OCI-LY7 (cell line): Measurements from ENCODE around the gene MAPK8IP3.

ENCODE experiments used
- CTCF ChIP-seq: fragments of 200-600 bp; sonication (generic); conservative IDR thresholded peaks from 2 replicates; pipeline ENCODE4 v1.5.1; 2014; ENCODE audit warnings: mild to moderate bottlenecking, antibody characterized with exemption, low read length, moderate library complexity, mixed read lengths
- EZH2phosphoT487 ChIP-seq: fragments of 200-600 bp; sonication (generic); IDR thresholded peaks from 2 replicates; pipeline ENCODE4 v1.6.1; 2018; ENCODE audit warnings: low read depth, borderline replicate concordance, mild to moderate bottlenecking, mixed run types, antibody characterized with exemption, low read length, moderate library complexity, mixed read lengths

GRCh38 chr16:1771864-1772361 lies 65.9 kb downstream of the MAPK8IP3 start:
- TF ChIP-seq CTCF (no peak), EZH2phosphoT487 (no peak)
